Omental fat pad (tissue), 4 donors: ENCODE measurements around the gene C16orf74. TPM values are rescaled to one million over a fixed set of nuclear protein-coding genes. Genes with fewer than 3 reads are reported as not detected.

Experiments
- ATAC-seq: fragments of 150-250 bp; one replicate; pipeline ENCODE4 v1.9.1; 2016; ENCODE audit warnings: mild to moderate bottlenecking, moderate library complexity; ENCODE audit not compliant: low FRiP score
- DNase-seq: peaks from one replicate; pipeline ENCODE4 v3.0.0-alpha.2; 2019; ENCODE audit warnings: low spot score
- CTCF ChIP-seq, 3 donors: fragments of 450-650 bp; IDR thresholded peaks; one replicate each; pipeline ENCODE4 v1.5.1; 2016 to 2017; ENCODE audit warnings: antibody characterized with exemption in 3 of 3, mild to moderate bottlenecking in 3 of 3, moderate library complexity in 2 of 3
- total RNA-seq, 4 donors: library from RNA; depleted of rRNA; stranded (reverse); fragments of >200 nt; gene quantifications; one replicate each; pipeline ENCODE4 v1.1.0, GENCODE V29; 2016

Gene C16orf74
- total RNA-seq, 4 donors from 2014 or later = 1.1 to 3.5 (median 2.8) TPM

GRCh38 chr16:85796152-85796551 is 45.3 kb upstream of the C16orf74 start:
- ATAC-seq = no peak
- no peak for TF ChIP-seq CTCF (IDR thresholded peaks at IDR 0.05)
- DNase-seq = no peak

- no peak for TF ChIP-seq CTCF (IDR thresholded peaks at IDR 0.05)
- no peak for DNase-seq
- ATAC-seq = no peak
These were observed 43.8 kb upstream of the C16orf74 start for GRCh38 chr16:85794696-85795095.

- no peak for DNase-seq
- no peak for TF ChIP-seq CTCF (IDR thresholded peaks at IDR 0.05)
- ATAC-seq = no peak
These were observed 42.9 kb upstream of the C16orf74 start for GRCh38 chr16:85793662-85794298.

GRCh38 chr16:85789773-85790172 is 38.9 kb upstream of the C16orf74 start:
- TF ChIP-seq CTCF (IDR thresholded peaks at IDR 0.05) = no peak
- DNase-seq = no peak
- no peak for ATAC-seq

- no peak for TF ChIP-seq CTCF (IDR thresholded peaks at IDR 0.05)
- no peak for DNase-seq
These were observed 37.9 kb upstream of the C16orf74 start for GRCh38 chr16:85788819-85789218.

GRCh38 chr16:85785927-85786326 is 35.0 kb upstream of the C16orf74 start:
- ATAC-seq = no peak
- no peak for DNase-seq
- TF ChIP-seq CTCF (IDR thresholded peaks at IDR 0.05) = no peak

More at GRCh38 chr16:85788819-85789218, 37.9 kb upstream of the C16orf74 start:
- no peak for ATAC-seq

- TF ChIP-seq CTCF (IDR thresholded peaks at IDR 0.05) = no peak
- ATAC-seq = no peak
- no peak for DNase-seq
These were observed 33.9 kb upstream of the C16orf74 start for GRCh38 chr16:85784813-85785212.
